ENCODE data around the gene CAMSAP2. TPM values are rescaled to one million over a fixed set of nuclear protein-coding genes. Genes with fewer than 3 reads are reported as not detected.

Gene CAMSAP2
- total and polyA plus RNA-seq, 2 of the 4 experiments (the other 2 are of a cell fraction): 8.3 to 29.4 TPM

GRCh38 chr1:200762089-200762488 is 23.4 kb downstream of the CAMSAP2 start:
- Histone ChIP-seq H2AK5ac (ENCODE audit: low read depth, low read length) (no peak overlapping the region), H4K20me1 (ENCODE audit: insufficient read depth, low read length) (peaks cover 31% of the 10 kb centered on the region), H3K36me3 (ENCODE audit: control insufficient read depth, insufficient read depth, low read length) (peaks cover 13% of the 10 kb centered on the region), H4K5ac (ENCODE audit: low read depth, low read length) (no peak overlapping the region), H2BK15ac (ENCODE audit: low read depth, low read length) (no peak overlapping the region), H2BK20ac (ENCODE audit: low read depth, low read length) (no peak overlapping the region), H3K4ac (ENCODE audit: low read depth, low read length) (no peak overlapping the region), H3K4me1 (ENCODE audit: control insufficient read depth, insufficient read depth, low read length) (no peaks in the 10 kb centered on the region), H4K91ac (ENCODE audit: insufficient read depth, low read depth, low read length) (no peak overlapping the region), H3K14ac (replicated peaks; ENCODE audit: low read depth, low read length) (no peak overlapping the region), H3K4me2 (ENCODE audit: low read depth, low read length) (no peak overlapping the region), H4K8ac (ENCODE audit: low read depth in 2 of 2, low read length in 2 of 2) (no peak overlapping the region), H3K4me3 (ENCODE audit: insufficient read depth, low read depth, low read length) (no peak overlapping the region), H3K9me3 (ENCODE audit: control insufficient read depth, insufficient read depth, low read length) (no peaks in the 10 kb centered on the region), H3K79me1 (ENCODE audit: low read depth in 1 of 2, low read length in 2 of 2) (peaks cover 40 to 44% of the 10 kb centered on the region in 2 experiments), H2BK5ac (ENCODE audit: low read depth, low read length, poor library complexity, severe bottlenecking) (no peak overlapping the region), H3K23ac (ENCODE audit: low read depth, low read length) (no peak overlapping the region), H3K27ac (ENCODE audit: insufficient read depth, low read length) (no peak overlapping the region), H3K18ac (ENCODE audit: low read depth, low read length) (no peak overlapping the region), H2BK120ac (ENCODE audit: low read depth, low read length) (no peak overlapping the region), H3K27me3 (ENCODE audit: control insufficient read depth, insufficient read depth, low read length) (no peaks in the 10 kb centered on the region), H3K56ac (ENCODE audit: extremely low read depth, insufficient read depth, low read length) (no peak overlapping the region), H2AFZ (replicated peaks; ENCODE audit: low read length, poor library complexity) (no peak overlapping the region), H3K9ac (ENCODE audit: low read depth, low read length) (no peak overlapping the region), H3K9me1 (ENCODE audit: insufficient read depth, low read length) (peaks cover 12% of the 10 kb centered on the region), H2AK9ac (replicated peaks; ENCODE audit: low read depth, low read length, poor library complexity) (no peak overlapping the region)
- DNase-seq (no peak), ATAC-seq (ENCODE audit: low read depth) (no peak)
- in situ Hi-C loops (cut with MboI; ENCODE audit: low sequenced_read_pairs): no loop called here
- dilution Hi-C loops (cut with HindIII; ENCODE audit: low sequenced_read_pairs, unreplicated experiment): no loop called here
- no peak for TF ChIP-seq CHD1 (IDR thresholded peaks at IDR 0.05; ENCODE audit: low read depth, low read length)
- TF ChIP-seq MAZ (IDR thresholded peaks at IDR 0.05; ENCODE audit: borderline replicate concordance, low read depth, low read length): no peak
- no peak for TF ChIP-seq CEBPB (IDR thresholded peaks at IDR 0.05; ENCODE audit: low read depth, low read length)
- TF ChIP-seq NFE2L2 (IDR thresholded peaks at IDR 0.05; ENCODE audit: low read depth, low read length): no peak
- POLR2A ChIA-PET (ENCODE audit: unreplicated experiment): interaction anchor here (0.6 kb wide), 1 partner anchor 65 kb away, joined by 3 read pairs; no protein-coding TSS in a partner anchor
- CTCF ChIA-PET: no interaction called here
- intact Hi-C loops (cut with micrococcal nuclease): loop anchor here (5.0 kb wide), 1 partner anchor 40 kb away; no protein-coding TSS in a partner anchor
- BruUV-seq (replicated peaks): no TSS peak

Measured in IMR-90 (cell line).